ENCODE measurements around the gene ZNF600.
"Not testable (repeated sequence)": the region's sequence is repeated elsewhere in the genome, so short reads cannot be mapped to it uniquely, and the experiment has no call there.

The ZNF600 gene

DNA sequence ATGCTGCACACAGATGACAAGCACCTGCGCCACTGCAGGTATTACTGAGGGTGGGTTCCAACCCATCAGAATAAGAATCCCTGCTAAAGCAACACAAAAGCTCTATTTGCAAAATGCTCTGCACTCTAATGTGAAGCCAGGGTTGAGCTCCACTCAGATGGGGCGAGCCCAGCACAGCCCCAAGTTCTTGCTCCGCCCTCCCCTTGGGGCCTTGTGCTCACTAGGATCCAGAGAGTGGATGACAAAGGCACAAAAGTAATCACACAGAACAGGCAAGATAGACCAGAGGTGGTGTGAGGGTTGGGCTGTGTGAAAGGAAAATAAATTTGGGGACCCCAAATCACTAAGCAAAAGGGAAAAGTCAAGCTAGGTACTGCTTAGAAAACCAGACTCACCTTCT lies 43.5 kb downstream of the ZNF600 start:
- TF ChIP-seq CTCF (IDR thresholded peaks at IDR 0.05; ENCODE audit: borderline replicate concordance, insufficient read depth, low read depth, low read length) = no peak
- H3K4me3 ChIP-seq (ENCODE audit: low read depth, low read length) = no peak overlapping the region

DNA sequence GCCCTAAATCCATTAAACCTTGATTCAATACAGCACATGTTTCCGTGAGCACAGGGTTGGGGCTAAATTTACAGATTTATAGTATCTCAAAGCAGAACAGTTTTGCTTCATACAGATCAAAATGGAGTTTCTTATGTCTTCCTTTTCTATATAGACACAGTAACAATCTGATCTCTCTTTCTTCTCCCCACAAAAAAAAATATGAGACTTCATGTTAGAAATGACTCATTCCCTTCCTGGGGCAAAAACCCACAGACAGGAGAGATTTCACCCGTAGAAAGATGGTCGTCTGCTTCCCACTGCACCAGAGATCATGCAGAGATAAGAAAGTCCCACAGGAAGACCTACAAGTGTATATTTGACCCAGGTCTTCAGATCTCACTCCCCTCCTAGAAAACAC lies 44.1 kb downstream of the ZNF600 start:
- no peak for TF ChIP-seq CTCF (IDR thresholded peaks at IDR 0.05; ENCODE audit: borderline replicate concordance, insufficient read depth, low read depth, low read length)

GRCh38 chr19:52741951-52742485 lies 44.6 kb downstream of the ZNF600 start:
- no peak for TF ChIP-seq CTCF (IDR thresholded peaks at IDR 0.05; ENCODE audit: borderline replicate concordance, insufficient read depth, low read depth, low read length)
- no peak overlapping the region for H3K4me3 ChIP-seq (ENCODE audit: low read depth, low read length)

More for the DNA sequence above, 44.1 kb downstream of the ZNF600 start:
- no peak overlapping the region for H3K4me3 ChIP-seq (ENCODE audit: low read depth, low read length)

- not testable (repeated sequence) for H3K4me3 ChIP-seq (ENCODE audit: low read depth, low read length)
These were observed 45.2 kb downstream of the ZNF600 start for GRCh38 chr19:52741371-52741770.

DNA sequence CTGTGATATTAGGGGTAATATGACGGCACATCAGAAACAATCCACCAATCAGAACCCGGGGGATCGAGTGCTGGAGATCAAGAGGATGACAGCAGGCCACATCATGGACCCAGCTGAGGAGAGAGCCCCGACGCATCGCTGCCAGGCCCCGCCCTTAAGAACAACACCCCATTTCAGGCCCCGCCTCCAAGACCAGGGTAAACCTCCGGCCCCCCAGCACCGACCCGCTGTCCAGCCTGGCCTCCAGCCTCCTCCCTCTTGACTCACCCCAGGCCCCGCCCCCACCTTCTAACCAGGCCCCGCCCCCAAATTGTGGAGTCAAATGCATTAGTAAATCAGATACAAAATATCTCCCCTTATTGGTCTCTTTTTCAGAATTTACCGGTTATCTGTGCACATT lies 47.0 kb downstream of the ZNF600 start:
- no peak for TF ChIP-seq CTCF (IDR thresholded peaks at IDR 0.05; ENCODE audit: borderline replicate concordance, insufficient read depth, low read depth, low read length)

GRCh38 chr19:52735734-52736133 lies 50.9 kb downstream of the ZNF600 start:
- no peak for TF ChIP-seq CTCF (IDR thresholded peaks at IDR 0.05; ENCODE audit: borderline replicate concordance, insufficient read depth, low read depth, low read length)
- H3K4me3 ChIP-seq (ENCODE audit: low read depth, low read length) = no peak overlapping the region

More for the DNA sequence above, 47.0 kb downstream of the ZNF600 start:
- H3K4me3 ChIP-seq (ENCODE audit: low read depth, low read length) = no peak overlapping the region

GRCh38 chr19:52734893-52735661 lies 51.5 kb downstream of the ZNF600 start, which contains the start of gene ZNF611:
Gene ZNF611 (minus strand): TSS chr19:52735044. CDS start chr19:52715894, 19,150 bp downstream.
- H3K4me3 ChIP-seq (ENCODE audit: low read depth, low read length) = peak within 1 kb of the TSS; percentile 64
- peak; percentile 49 for TF ChIP-seq CTCF (IDR thresholded peaks at IDR 0.05; ENCODE audit: borderline replicate concordance, insufficient read depth, low read depth, low read length)
